ENCODE data around the gene ZNRF3.

ZNRF3 gene

GRCh38 chr22:28869736-28870135 is 13.6 kb upstream of the ZNRF3 start:
- ChIA-PET POLR2A (ENCODE audit: low non-redundant PET) (no interaction called here), CTCF (no interaction called here)
- DNase-seq (ENCODE audit: low spot score) = no peak
- TF ChIP-seq, protein P1, sequence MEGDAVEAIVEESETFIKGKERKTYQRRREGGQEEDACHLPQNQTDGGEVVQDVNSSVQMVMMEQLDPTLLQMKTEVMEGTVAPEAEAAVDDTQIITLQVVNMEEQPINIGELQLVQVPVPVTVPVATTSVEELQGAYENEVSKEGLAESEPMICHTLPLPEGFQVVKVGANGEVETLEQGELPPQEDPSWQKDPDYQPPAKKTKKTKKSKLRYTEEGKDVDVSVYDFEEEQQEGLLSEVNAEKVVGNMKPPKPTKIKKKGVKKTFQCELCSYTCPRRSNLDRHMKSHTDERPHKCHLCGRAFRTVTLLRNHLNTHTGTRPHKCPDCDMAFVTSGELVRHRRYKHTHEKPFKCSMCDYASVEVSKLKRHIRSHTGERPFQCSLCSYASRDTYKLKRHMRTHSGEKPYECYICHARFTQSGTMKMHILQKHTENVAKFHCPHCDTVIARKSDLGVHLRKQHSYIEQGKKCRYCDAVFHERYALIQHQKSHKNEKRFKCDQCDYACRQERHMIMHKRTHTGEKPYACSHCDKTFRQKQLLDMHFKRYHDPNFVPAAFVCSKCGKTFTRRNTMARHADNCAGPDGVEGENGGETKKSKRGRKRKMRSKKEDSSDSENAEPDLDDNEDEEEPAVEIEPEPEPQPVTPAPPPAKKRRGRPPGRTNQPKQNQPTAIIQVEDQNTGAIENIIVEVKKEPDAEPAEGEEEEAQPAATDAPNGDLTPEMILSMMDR (conservative IDR thresholded peaks at IDR 0.05; ENCODE audit: low read depth) = no peak
- no peak overlapping the region for H3K27ac ChIP-seq

DNA sequence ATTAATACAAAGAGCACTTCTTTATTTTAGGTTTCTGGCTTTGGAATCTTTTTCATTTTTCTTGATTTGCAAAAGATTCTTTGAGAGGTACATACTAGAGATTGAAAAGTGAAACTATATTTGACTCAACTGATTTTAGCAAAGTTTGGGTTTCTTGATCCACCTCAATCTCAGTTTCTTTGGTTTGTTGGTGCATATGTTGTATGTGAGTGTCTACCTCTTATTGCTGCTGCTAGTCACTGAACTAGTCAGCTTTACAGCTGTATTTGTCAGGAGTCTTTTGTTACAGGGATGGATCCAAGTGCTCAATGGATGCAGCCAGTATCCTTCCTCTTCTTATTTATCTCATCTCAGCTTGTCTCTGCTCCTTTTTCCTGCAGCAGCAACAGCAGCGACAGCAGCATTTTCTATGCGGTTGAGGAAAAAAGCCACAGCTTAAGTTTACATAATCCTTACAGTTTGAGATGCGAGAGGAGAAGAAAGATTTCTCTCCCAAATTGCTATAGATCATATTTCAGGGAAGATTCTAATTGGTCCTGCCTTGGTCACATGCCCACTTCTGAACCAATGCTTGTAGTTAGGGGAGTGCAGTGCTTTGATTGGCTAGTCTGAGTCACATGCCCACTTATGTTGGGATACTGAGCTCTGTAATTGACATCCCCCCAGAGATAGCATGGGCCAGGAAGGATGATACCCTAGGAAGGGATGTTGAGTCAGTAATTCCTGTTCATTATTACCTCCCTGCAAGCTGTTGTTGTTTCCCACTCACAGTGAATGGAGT is 10.0 kb upstream of the ZNRF3 start:
- DNase-seq (ENCODE audit: low spot score) = no peak
- H3K27ac ChIP-seq = no peak overlapping the region
- TF ChIP-seq, protein P1 (conservative IDR thresholded peaks at IDR 0.05; ENCODE audit: low read depth) = no peak
- ChIA-PET CTCF (no interaction called here), POLR2A (ENCODE audit: low non-redundant PET) (no interaction called here)

DNA sequence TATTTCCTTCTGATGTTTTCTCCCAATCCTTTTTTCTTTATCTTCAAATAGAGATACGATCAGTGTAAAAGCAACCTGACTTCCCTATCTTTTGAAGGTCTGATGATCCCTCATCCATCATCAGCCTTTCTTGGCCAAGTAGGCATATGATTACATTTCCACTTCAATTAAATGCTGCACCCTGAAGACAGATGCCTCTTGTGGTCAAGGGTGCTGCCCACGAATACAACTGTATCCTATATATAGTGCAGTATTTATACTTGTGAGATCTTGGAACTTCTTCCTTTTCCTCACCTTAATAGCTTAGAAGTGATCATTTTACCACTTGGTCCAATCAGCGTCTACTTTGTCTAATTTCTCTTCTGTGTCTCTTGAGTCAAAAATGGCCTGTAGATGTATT is 9.3 kb upstream of the ZNRF3 start:
- no peak overlapping the region for H3K27ac ChIP-seq
- ChIA-PET CTCF (interaction anchor here (0.8 kb wide), 1 partner anchor 854 kb away, joined by 4 read pairs; no protein-coding TSS in a partner anchor), POLR2A (ENCODE audit: low non-redundant PET) (interaction anchor here (0.5 kb wide), 1 partner anchor 202 kb away, joined by 3 read pairs; no protein-coding TSS in a partner anchor)
- TF ChIP-seq, protein P1 (conservative IDR thresholded peaks at IDR 0.05; ENCODE audit: low read depth) = no peak
- DNase-seq (ENCODE audit: low spot score) = no peak

- H3K27ac ChIP-seq = no peak overlapping the region
- no peak for DNase-seq (ENCODE audit: low spot score)
- TF ChIP-seq, protein P1 (conservative IDR thresholded peaks at IDR 0.05; ENCODE audit: low read depth) = no peak
- POLR2A ChIA-PET (ENCODE audit: low non-redundant PET) = interaction anchor here (0.5 kb wide), 1 partner anchor 201 kb away, joined by 3 read pairs; no protein-coding TSS in a partner anchor
- CTCF ChIA-PET = interaction anchor here (0.8 kb wide), 1 partner anchor 855 kb away, joined by 4 read pairs; no protein-coding TSS in a partner anchor
Measured at GRCh38 chr22:28874811-28875320, 8.5 kb upstream of the ZNRF3 start.

DNA sequence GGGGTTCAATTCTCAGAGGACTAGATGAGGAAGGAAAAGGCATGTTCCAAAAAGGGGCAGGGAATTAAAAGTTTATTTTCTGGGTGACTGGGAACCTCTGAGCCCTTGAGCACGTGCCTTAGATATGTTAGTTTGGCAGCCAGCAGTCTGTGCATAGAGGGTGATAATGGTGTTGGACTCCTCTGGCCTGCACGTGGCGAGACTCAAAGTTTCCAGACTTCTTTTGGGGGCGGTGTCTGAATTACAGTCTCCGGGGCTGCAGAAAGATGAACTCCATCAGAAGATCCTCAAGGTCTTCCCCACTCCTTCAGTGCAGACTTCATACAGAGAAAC is 861 bp upstream of the ZNRF3 start:
- ChIA-PET POLR2A (ENCODE audit: low non-redundant PET) (no interaction called here), CTCF (no interaction called here)
- TF ChIP-seq, protein P1 (conservative IDR thresholded peaks at IDR 0.05; ENCODE audit: low read depth) = no peak
- DNase-seq (ENCODE audit: low spot score) = no peak
- H3K27ac ChIP-seq = peak overlapping the region; percentile 71

- DNase-seq (ENCODE audit: low spot score) = no peak
- peak overlapping the region; percentile 71 for H3K27ac ChIP-seq
- ChIA-PET CTCF (no interaction called here), POLR2A (ENCODE audit: low non-redundant PET) (no interaction called here)
- TF ChIP-seq, protein P1 (conservative IDR thresholded peaks at IDR 0.05; ENCODE audit: low read depth) = no peak
Measured at GRCh38 chr22:28883657-28883916, 215 bp downstream of the ZNRF3 start.
